GM10266 (cell line): ENCODE measurements around the gene POLR3G.

Experiments used
- DNase-seq: peaks from one replicate; pipeline ENCODE4 v3.0.0; 2012; ENCODE audit errors: extremely low spot score
- CTCF ChIP-seq: IDR thresholded peaks from 2 replicates; pipeline ENCODE4 v1.5.1; 2012; ENCODE audit warnings: mild to moderate bottlenecking, low read depth; ENCODE audit not compliant: control insufficient read depth, insufficient read depth; ENCODE audit errors: missing control alignments

The POLR3G gene

GRCh38 chr5:90479611-90480385 is 5.1 kb downstream of the POLR3G start:
- no peak for DNase-seq
- TF ChIP-seq CTCF, result no peak

- no peak for DNase-seq
Measured at GRCh38 chr5:90480699-90481098, 6.0 kb downstream of the POLR3G start.

GRCh38 chr5:90483206-90483605 is 8.5 kb downstream of the POLR3G start:
- TF ChIP-seq CTCF, result no peak
- no peak for DNase-seq

More at GRCh38 chr5:90480699-90481098, 6.0 kb downstream of the POLR3G start:
- no peak for TF ChIP-seq CTCF

GRCh38 chr5:90484540-90484939 is 9.9 kb downstream of the POLR3G start:
- DNase-seq, result no peak
- TF ChIP-seq CTCF, result no peak

- TF ChIP-seq CTCF, result no peak
- no peak for DNase-seq
Measured at GRCh38 chr5:90488791-90489190, 14.1 kb downstream of the POLR3G start.

- no peak for TF ChIP-seq CTCF
- no peak for DNase-seq
Measured at GRCh38 chr5:90494043-90494442, 19.4 kb downstream of the POLR3G start.

- no peak for TF ChIP-seq CTCF
- no peak for DNase-seq
Measured at GRCh38 chr5:90495146-90495545, 20.5 kb downstream of the POLR3G start.
